ENCODE measurements around the gene GALNT9. TPM values are rescaled to one million over a fixed set of nuclear protein-coding genes. Genes with fewer than 3 reads are reported as not detected.

The GALNT9 gene
- total and polyA plus RNA-seq, 2 donors (not counting 1 experiment from before 2014, with no cell fraction given) = 0.71 to 2.4 TPM

DNA sequence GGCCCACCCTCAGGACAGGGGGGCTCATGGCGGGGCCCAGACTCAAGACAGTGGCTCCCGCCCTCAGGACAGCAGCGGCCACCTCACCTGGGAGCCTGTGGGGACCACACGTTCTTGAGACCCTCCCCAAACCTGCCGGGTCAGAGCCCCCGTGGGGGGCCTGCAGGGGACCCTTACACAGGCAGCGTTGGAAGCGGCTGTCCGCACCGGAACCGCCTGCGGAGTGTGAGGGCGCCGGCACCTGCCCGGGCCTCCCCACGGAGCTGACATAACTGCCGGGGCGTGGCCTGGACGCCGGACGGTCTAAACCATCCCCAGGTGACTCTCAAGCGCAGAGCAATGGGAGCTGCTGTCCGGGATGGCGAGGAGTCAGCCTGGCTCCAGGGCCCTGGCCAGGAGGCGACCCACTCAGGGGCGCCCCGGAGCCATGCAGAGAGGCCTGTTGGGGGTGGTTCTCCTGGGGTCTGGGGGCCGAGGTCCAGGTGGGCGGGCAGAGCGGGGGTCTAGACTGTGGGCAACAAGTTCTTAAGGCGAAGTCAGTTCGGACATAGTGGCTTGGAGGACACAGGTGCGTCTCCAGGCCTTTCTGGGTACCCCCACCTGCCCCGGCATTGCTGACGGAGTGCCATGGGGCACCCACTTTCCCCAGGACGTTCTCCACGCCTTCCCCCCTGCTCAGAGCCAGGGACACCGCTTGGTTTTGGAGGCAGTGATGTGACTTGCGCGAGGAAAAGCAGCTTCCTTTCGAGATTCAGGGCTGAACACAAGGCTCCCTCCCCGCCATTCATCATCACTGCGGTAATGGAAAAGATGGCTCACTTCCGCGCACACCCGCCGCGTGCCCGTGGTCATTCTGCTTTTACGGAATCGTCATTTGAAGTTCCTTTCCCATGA is 23.2 kb downstream of the GALNT9 start:
- ChIA-PET POLR2A (no interaction called here), CTCF (no interaction called here)
- no peaks in the 10 kb centered on the region for H4K20me1 ChIP-seq (ENCODE audit: control insufficient read depth, insufficient read depth, low read length, poor library complexity, severe bottlenecking)
- WGBS (ENCODE audit: insufficient coverage) = 88% methylated on average over 49 of the region's 51 CpGs
- no peak overlapping the region for H3K4me3 Mint-ChIP-seq
- no peak overlapping the region for H3K27ac Mint-ChIP-seq
- no peak overlapping the region for H3K27ac ChIP-seq (ENCODE audit: low read length in 2 of 2)
- no peaks in the 10 kb centered on the region for H3K4me1 ChIP-seq (ENCODE audit: control insufficient read depth in 2 of 2, insufficient read depth in 2 of 2, low read length in 2 of 2)
- ATAC-seq (ENCODE audit: low read depth) (no peak), DNase-seq (no peak)
- H3K4me1 Mint-ChIP-seq = no peaks in the 10 kb centered on the region
- no peak overlapping the region for H3K9ac ChIP-seq (ENCODE audit: low read length)
- no peak overlapping the region for H2AFZ ChIP-seq (ENCODE audit: insufficient read depth, low read depth, low read length, poor library complexity, severe bottlenecking)
- no peaks in the 10 kb centered on the region for H3K27me3 ChIP-seq (replicated peaks in 1 of 4; ENCODE audit: control extremely low read depth in 1 of 4, control insufficient read depth in 3 of 4, insufficient read depth in 4 of 4, low read length in 3 of 4)
- TF ChIP-seq EZH2 (IDR thresholded peaks at IDR 0.05; ENCODE audit: borderline replicate concordance, insufficient read depth, low read depth, low read length, poor library complexity, severe bottlenecking) = no peak
- no peak for TF ChIP-seq CTCF (IDR thresholded peaks at IDR 0.05)
- H3K4me3 ChIP-seq (ENCODE audit: control extremely low read depth in 1 of 5, extremely low read depth in 1 of 5, insufficient read depth in 1 of 5, low read depth in 2 of 5, low read length in 4 of 5) = no peak overlapping the region
- H3K9me3 Mint-ChIP-seq (ENCODE audit: insufficient read depth) = peaks cover 4% of the 10 kb centered on the region
- H3K4me2 ChIP-seq (replicated peaks; ENCODE audit: low read depth, low read length, poor library complexity, severe bottlenecking) = no peak overlapping the region
- H3K9me3 ChIP-seq (ENCODE audit: control extremely low read depth in 1 of 3, control insufficient read depth in 2 of 3, insufficient read depth in 1 of 3, low read length in 2 of 3) = peaks cover 0 to 47% (median 5%) of the 10 kb centered on the region in 3 donors
- H3K36me3 ChIP-seq (replicated peaks in 1 of 2; ENCODE audit: control extremely low read depth in 1 of 2, control insufficient read depth in 1 of 2, extremely low read depth in 1 of 2, insufficient read depth in 2 of 2, low read length in 1 of 2) = no peaks in the 10 kb centered on the region
- no peaks in the 10 kb centered on the region for H3K27me3 Mint-ChIP-seq
- intact Hi-C loops (cut with micrococcal nuclease) = no loop called here
- H3K79me2 ChIP-seq (ENCODE audit: control insufficient read depth, insufficient read depth, low read length) = no peaks in the 10 kb centered on the region

- no peak for DNase-seq
Measured at GRCh38 chr12:132305560-132305966, 23.8 kb downstream of the GALNT9 start.

More at GRCh38 chr12:132305560-132305966, 23.8 kb downstream of the GALNT9 start:
- Histone ChIP-seq H3K27me3 (replicated peaks in 1 of 4; ENCODE audit: control extremely low read depth in 1 of 4, control insufficient read depth in 3 of 4, insufficient read depth in 4 of 4, low read length in 3 of 4) (no peaks in the 10 kb centered on the region), H3K4me3 (ENCODE audit: control extremely low read depth in 1 of 5, extremely low read depth in 1 of 5, insufficient read depth in 1 of 5, low read depth in 2 of 5, low read length in 4 of 5) (no peak overlapping the region), H3K79me2 (ENCODE audit: control insufficient read depth, insufficient read depth, low read length) (no peaks in the 10 kb centered on the region), H3K9me3 (ENCODE audit: control extremely low read depth in 1 of 3, control insufficient read depth in 2 of 3, insufficient read depth in 1 of 3, low read length in 2 of 3) (peaks cover 0 to 44% (median 0%) of the 10 kb centered on the region in 3 donors), H3K4me2 (replicated peaks; ENCODE audit: low read depth, low read length, poor library complexity, severe bottlenecking) (no peak overlapping the region), H4K20me1 (ENCODE audit: control insufficient read depth, insufficient read depth, low read length, poor library complexity, severe bottlenecking) (no peaks in the 10 kb centered on the region), H3K4me1 (ENCODE audit: control insufficient read depth in 2 of 2, insufficient read depth in 2 of 2, low read length in 2 of 2) (no peaks in the 10 kb centered on the region), H3K36me3 (replicated peaks in 1 of 2; ENCODE audit: control extremely low read depth in 1 of 2, control insufficient read depth in 1 of 2, extremely low read depth in 1 of 2, insufficient read depth in 2 of 2, low read length in 1 of 2) (no peaks in the 10 kb centered on the region), H2AFZ (ENCODE audit: insufficient read depth, low read depth, low read length, poor library complexity, severe bottlenecking) (no peak overlapping the region), H3K27ac (ENCODE audit: low read length in 2 of 2) (no peak overlapping the region), H3K9ac (ENCODE audit: low read length) (no peak overlapping the region)
- TF ChIP-seq EZH2 (IDR thresholded peaks at IDR 0.05; ENCODE audit: borderline replicate concordance, insufficient read depth, low read depth, low read length, poor library complexity, severe bottlenecking) = no peak
- TF ChIP-seq CTCF (IDR thresholded peaks at IDR 0.05) = no peak
- no peaks in the 10 kb centered on the region for H3K27me3 Mint-ChIP-seq
- ChIA-PET POLR2A (no interaction called here), CTCF (no interaction called here)
- no peaks in the 10 kb centered on the region for H3K4me1 Mint-ChIP-seq
- WGBS (ENCODE audit: insufficient coverage) = 92% methylated on average over 6 of the region's 14 CpGs
- no peak for ATAC-seq (ENCODE audit: low read depth)
- H3K9me3 Mint-ChIP-seq (ENCODE audit: insufficient read depth) = no peaks in the 10 kb centered on the region
- H3K4me3 Mint-ChIP-seq = no peak overlapping the region
- intact Hi-C loops (cut with micrococcal nuclease) = no loop called here
- H3K27ac Mint-ChIP-seq = no peak overlapping the region

Measured in B cell (primary cell).